ENCODE data around the gene LAPTM4A.
"Not testable (repeated sequence)": the region's sequence is repeated elsewhere in the genome, so short reads cannot be mapped to it uniquely, and the experiment has no call there.

LAPTM4A gene

GRCh38 chr2:20077411-20077940, 26.0 kb upstream of the LAPTM4A start:
- no peak for TF ChIP-seq CTCF (conservative IDR thresholded peaks at IDR 0.05; ENCODE audit: low read depth)
- DNase-seq (ENCODE audit: low spot score) = no peak
- H3K27ac ChIP-seq = no peak overlapping the region
- POLR2A ChIA-PET (ENCODE audit: low non-redundant PET) = no interaction called here
- CTCF ChIA-PET = no interaction called here

- no peak for DNase-seq (ENCODE audit: low spot score)
- POLR2A ChIA-PET (ENCODE audit: low non-redundant PET) = no interaction called here
- no peak overlapping the region for H3K27ac ChIP-seq
- CTCF ChIA-PET = no interaction called here
- no peak for TF ChIP-seq CTCF (conservative IDR thresholded peaks at IDR 0.05; ENCODE audit: low read depth)
Observed at GRCh38 chr2:20076757-20077156, 25.3 kb upstream of the LAPTM4A start.

GRCh38 chr2:20074901-20075300, 23.5 kb upstream of the LAPTM4A start:
- no peak for TF ChIP-seq CTCF (conservative IDR thresholded peaks at IDR 0.05; ENCODE audit: low read depth)
- CTCF ChIA-PET = no interaction called here
- H3K27ac ChIP-seq = no peak overlapping the region
- POLR2A ChIA-PET (ENCODE audit: low non-redundant PET) = no interaction called here
- no peak for DNase-seq (ENCODE audit: low spot score)

GRCh38 chr2:20074046-20074648, 22.7 kb upstream of the LAPTM4A start:
- POLR2A ChIA-PET (ENCODE audit: low non-redundant PET); CTCF ChIA-PET; H3K27ac ChIP-seq; DNase-seq (ENCODE audit: low spot score): not testable (repeated sequence)

GRCh38 chr2:20073460-20073859, 22.0 kb upstream of the LAPTM4A start:
- no peak for TF ChIP-seq CTCF (conservative IDR thresholded peaks at IDR 0.05; ENCODE audit: low read depth)
- DNase-seq (ENCODE audit: low spot score) = no peak
- H3K27ac ChIP-seq = peak overlapping the region; percentile 99; the same call in 1 of the 2 replicates
- POLR2A ChIA-PET (ENCODE audit: low non-redundant PET) = no interaction called here
- CTCF ChIA-PET = no interaction called here

GRCh38 chr2:20072436-20073158, 21.2 kb upstream of the LAPTM4A start:
- TF ChIP-seq CTCF (conservative IDR thresholded peaks at IDR 0.05; ENCODE audit: low read depth) = no peak
- H3K27ac ChIP-seq = peak overlapping the region; percentile 99
- no peak for DNase-seq (ENCODE audit: low spot score)
- CTCF ChIA-PET = interaction anchor here (0.7 kb wide), 1 partner anchor 145 kb away, joined by 8 read pairs; no protein-coding TSS in a partner anchor
- POLR2A ChIA-PET (ENCODE audit: low non-redundant PET) = no interaction called here

Measured in RWPE1 (cell line).